K562 (cell line): ENCODE measurements around the gene MCC. TPM values are rescaled to one million over a fixed set of nuclear protein-coding genes. Genes with fewer than 3 reads are reported as not detected.

ENCODE experiments used
- ATAC-seq: fragments of 200-7000 bp; cut with Tn5 transposase; 3 replicates; pipeline ENCODE4 v1.9.1; 2020; ENCODE audit warnings: moderate library complexity
- BruUV-seq: library from RNA; stranded (reverse); fragments of 400-500 nt; replicated peaks from 2 replicates; lab custom pipeline; 2021; lab: Mats Ljungman, UMichigan
- CTCF ChIA-PET: fragments of 300-600 bp; formaldehyde crosslinking; extraction: SDS; loops from one replicate; lab custom pipeline; 2021; ENCODE audit warnings: low intra/inter-chr PET ratio; lab: Yijun Ruan, JAX
- POLR2A ChIA-PET: fragments of 300-600, 350-650 bp; sonication (Branson Sonifier 250); formaldehyde crosslinking; extraction: SDS; loops from one replicate; lab custom pipeline; 2021; ENCODE audit warnings: antibody characterized with exemption, inconsistent platforms; lab: Yijun Ruan, JAX
- DNase-seq, 4 experiments: peaks; one replicate each; pipeline versions ENCODE4 v3.0.0 to v3.0.0-alpha.2; 2011 to 2018; ENCODE audit warnings: low spot score in 3 of 4, mixed read lengths in 3 of 4; ENCODE audit errors: extremely low read depth in 1 of 4
- FAIRE-seq: peaks from 2 replicates; lab custom pipeline; 2011; peaks lifted over from hg19 to GRCh38; lab: Jason Lieb, UNC
- H2AFZ ChIP-seq: 2 replicates; pipeline ENCODE4 v1.6.0; 2011; ENCODE audit warnings: low read depth, low read length, control low read depth, inconsistent platforms
- H3K27ac ChIP-seq: fragments of 200-600 bp; 3 replicates; pipeline ENCODE4 v1.8.0; 2011; ENCODE audit warnings: low read depth, mild to moderate bottlenecking, control low read depth, inconsistent platforms, low read length, moderate library complexity, mixed read lengths; ENCODE audit errors: extremely low read depth
- H3K27me3 ChIP-seq, 2 experiments: fragments of 300-600 bp in 1 of 2; 2 replicates in 1 of 2; 3 replicates in 1 of 2; pipeline versions ENCODE4 v1.6.0 to v1.8.0; 2011; ENCODE audit warnings: inconsistent platforms in 2 of 2, low read length in 2 of 2, mild to moderate bottlenecking in 1 of 2, mixed read lengths in 1 of 2, moderate library complexity in 1 of 2; ENCODE audit not compliant: control insufficient read depth in 2 of 2, insufficient read depth in 2 of 2
- H3K36me3 ChIP-seq: fragments of 300-600 bp; 3 replicates; pipeline ENCODE4 v1.8.0; 2011; ENCODE audit warnings: mild to moderate bottlenecking, low read length, inconsistent platforms; ENCODE audit not compliant: control insufficient read depth, insufficient read depth
- H3K4me1 ChIP-seq, 2 experiments: fragments of 200-600 bp in 1 of 2; replicated peaks in 1 of 2; 2 replicates in 1 of 2; 3 replicates in 1 of 2; pipeline versions ENCODE4 v1.5.1 to v1.8.0; 2011; ENCODE audit warnings: inconsistent platforms in 2 of 2, low read length in 2 of 2, mild to moderate bottlenecking in 1 of 2, mixed read lengths in 1 of 2, moderate library complexity in 1 of 2; ENCODE audit not compliant: control insufficient read depth in 2 of 2, insufficient read depth in 2 of 2
- H3K4me2 ChIP-seq: 2 replicates; pipeline ENCODE4 v1.6.1; 2011; ENCODE audit warnings: low read length, control low read depth, inconsistent platforms, mixed read lengths; ENCODE audit not compliant: insufficient read depth
- H3K4me3 ChIP-seq: fragments of 200-600 bp; sonication (generic), shearing (Covaris generic); 2 replicates; pipeline ENCODE4 v1.5.1; 2016; ENCODE audit warnings: control low read depth, inconsistent platforms
- H3K79me2 ChIP-seq: fragments of 200-600 bp; 3 replicates; pipeline ENCODE4 v1.8.0; 2011; ENCODE audit warnings: low read length, inconsistent platforms; ENCODE audit not compliant: control insufficient read depth, insufficient read depth
- H3K9ac ChIP-seq, 2 experiments: 2 replicates each; pipeline versions ENCODE4 v1.6.0 to v1.6.1; 2011; ENCODE audit warnings: low read depth in 2 of 2, low read length in 2 of 2, control low read depth in 1 of 2, inconsistent platforms in 1 of 2, mild to moderate bottlenecking in 1 of 2, mixed read lengths in 1 of 2; ENCODE audit not compliant: insufficient read depth in 1 of 2
- H3K9me1 ChIP-seq: one replicate; pipeline ENCODE4 v1.6.0; 2011; ENCODE audit warnings: inconsistent platforms, mild to moderate bottlenecking, low read length, moderate library complexity; ENCODE audit not compliant: control insufficient read depth, insufficient read depth
- H3K9me3 ChIP-seq: replicated peaks from 2 replicates; pipeline ENCODE4 v1.5.1; 2011; ENCODE audit warnings: low read depth, low read length, inconsistent platforms; ENCODE audit not compliant: control insufficient read depth, insufficient read depth
- H4K20me1 ChIP-seq: replicated peaks from 2 replicates; pipeline ENCODE4 v1.6.1; 2011; ENCODE audit warnings: low read length, inconsistent platforms, mixed read lengths; ENCODE audit not compliant: control insufficient read depth, insufficient read depth
- ASH1L ChIP-seq: fragments of 450-650 bp; IDR thresholded peaks from 2 replicates; pipeline ENCODE4 v1.6.1; 2018; ENCODE audit warnings: borderline replicate concordance, mild to moderate bottlenecking, low read depth; ENCODE audit not compliant: partially characterized antibody
- CBX2 ChIP-seq: fragments of 200-600 bp; sonication (generic); IDR thresholded peaks from one replicate; pipeline ENCODE4 v1.6.1; 2012; ENCODE audit warnings: mild to moderate bottlenecking, low read length, inconsistent platforms; ENCODE audit not compliant: insufficient read depth, poor library complexity, severe bottlenecking
- ESRRB ChIP-seq: fragments of 250-450 bp; sonication (Bioruptor Pico); IDR thresholded peaks from 2 replicates; pipeline ENCODE4 v1.5.0; 2020; ENCODE audit warnings: mild to moderate bottlenecking, moderate library complexity, borderline replicate concordance
- JUND ChIP-seq, 2 experiments: IDR thresholded peaks; 2 replicates in 1 of 2; 3 replicates in 1 of 2; pipeline ENCODE4 v1.6.1; 2011; ENCODE audit warnings: borderline replicate concordance in 2 of 2, low read depth in 2 of 2, low read length in 2 of 2, improper control_type of control experiment in 1 of 2, missing biosample characterization in 1 of 2, missing genetic modification characterization in 1 of 2, missing genetic modification reagents in 1 of 2
- KAT7 ChIP-seq: sonication (generic); formaldehyde crosslinking; IDR thresholded peaks from 2 replicates; pipeline ENCODE4 v1.8.0; 2022; ENCODE audit warnings: missing genetic modification reagents, mild to moderate bottlenecking, borderline replicate concordance
- KDM4B ChIP-seq, 2 experiments: fragments of 450-650 bp in 1 of 2; sonication (generic) in 1 of 2; IDR thresholded peaks; 2 replicates each; pipeline ENCODE4 v1.6.1; 2016 to 2017; ENCODE audit warnings: borderline replicate concordance in 2 of 2, antibody characterized with exemption in 1 of 2, low read depth in 1 of 2, mild to moderate bottlenecking in 1 of 2
- PCBP2 ChIP-seq: fragments of 200-400 bp; formaldehyde crosslinking; IDR thresholded peaks from 2 replicates; pipeline ENCODE4 v1.6.1; 2018; ENCODE audit warnings: low read length, low read depth, mild to moderate bottlenecking, moderate library complexity; ENCODE audit not compliant: poor library complexity, severe bottlenecking
- PHF20 ChIP-seq: fragments of 450-650 bp; IDR thresholded peaks from 2 replicates; pipeline ENCODE4 v1.6.1; 2018; ENCODE audit not compliant: partially characterized antibody
- POLR2AphosphoS2 ChIP-seq: IDR thresholded peaks from 2 replicates; pipeline ENCODE4 v1.6.1; 2012; ENCODE audit warnings: low read length, improper control_type of control experiment
- POLR2AphosphoS5 ChIP-seq: IDR thresholded peaks from 2 replicates; pipeline ENCODE4 v1.6.1; 2011; ENCODE audit warnings: mild to moderate bottlenecking, low read depth, low read length, moderate library complexity; ENCODE audit not compliant: control insufficient read depth, insufficient read depth
- SIN3B ChIP-seq: fragments of 450-650 bp; IDR thresholded peaks from 2 replicates; pipeline ENCODE4 v1.6.1; 2017; ENCODE audit warnings: low read depth, mild to moderate bottlenecking, moderate library complexity
- TAF9B ChIP-seq: fragments of 450-650 bp; IDR thresholded peaks from 2 replicates; pipeline ENCODE4 v1.6.1; 2018; ENCODE audit warnings: mild to moderate bottlenecking; ENCODE audit not compliant: partially characterized antibody
- TCF7 ChIP-seq: sonication (generic); IDR thresholded peaks from 2 replicates; pipeline ENCODE4 v1.6.1; 2016; ENCODE audit warnings: antibody characterized with exemption, borderline replicate concordance
- TEAD2 ChIP-seq: fragments of 450-650 bp; IDR thresholded peaks from 2 replicates; pipeline ENCODE4 v1.6.1; 2016; ENCODE audit warnings: missing genetic modification characterization, control low read depth, missing compliant biosample characterization
- ZNF232 ChIP-seq: sonication (generic); formaldehyde crosslinking; IDR thresholded peaks from 2 replicates; pipeline ENCODE4 v1.8.0; 2022; ENCODE audit warnings: mild to moderate bottlenecking, missing genetic modification reagents
- ZNF239 ChIP-seq: fragments of 250-450 bp; sonication (Bioruptor Pico); IDR thresholded peaks from 2 replicates; pipeline ENCODE4 v1.4.0; 2020; ENCODE audit warnings: mild to moderate bottlenecking
- ZNF717 ChIP-seq: fragments of 250-450 bp; sonication (Bioruptor Pico); IDR thresholded peaks from 2 replicates; pipeline ENCODE4 v1.5.0; 2021
- WGBS: fragments of 100-300 bp; shearing (Covaris generic); methylation state at CpG from one replicate; pipeline ENCODE4 v1.1.6; 2016; ENCODE audit warnings: low coverage, mixed read lengths; ENCODE audit not compliant: insufficient coverage; ENCODE audit errors: missing lambda C conversion rate; 5-methylcytosine and 5-hydroxymethylcytosine counted together
- in situ Hi-C: fragments of 300-500 bp; cut with MboI; formaldehyde crosslinking; loops from 4 replicates; pipeline ENCODE4 v1.15.0; 2018; ENCODE audit warnings: inconsistent platforms, mixed read lengths
- intact Hi-C: fragments of 100-400 bp; cut with micrococcal nuclease; formaldehyde crosslinking; loops from 2 replicates; pipeline ENCODE4 v1.14.2; 2022
- polyA plus RNA-seq, 8 experiments: library from polyadenylated mRNA; depleted of rRNA in 4 of 8; stranded (reverse) in 5 of 8; unstranded in 3 of 8; fragments of >200 nt; fragmentation: Nextera tagmentation in 2 of 8; fragmentation: Illumina TruSeq in 1 of 8; extraction: Ambion mirVana in 2 of 8; extraction: Trizol in 1 of 8; gene quantifications; 2 replicates each; pipeline versions ENCODE4 v1.2.1 to v1.2.3, GENCODE V29; 2011 to 2014; ENCODE audit warnings: inconsistent platforms in 1 of 8, missing spikeins in 1 of 8
- total RNA-seq, 7 experiments: library from RNA; depleted of rRNA in 6 of 7; stranded (reverse); fragments of >200 nt in 6 of 7; fragmentation: Illumina TruSeq in 2 of 7; extraction: Trizol in 2 of 7; gene quantifications; 2 replicates each; pipeline versions ENCODE4 v1.2.1 to v1.2.3, GENCODE V29; 2011 to 2021; ENCODE audit warnings: low replicate concordance in 1 of 7
- TF ChIP-seq, protein P1 (sequence below): sonication (generic); formaldehyde crosslinking; IDR thresholded peaks from 2 replicates; pipeline ENCODE4 v1.8.1; 2023; ENCODE audit warnings: mild to moderate bottlenecking, missing genetic modification reagents

MCC gene
- total and polyA plus RNA-seq, 9 of the 15 experiments (the other 6 are each of a cell fraction or from before 2014, with no cell fraction given) = 0.04 to 0.24 (median 0.06) TPM; not detected in 1

DNA sequence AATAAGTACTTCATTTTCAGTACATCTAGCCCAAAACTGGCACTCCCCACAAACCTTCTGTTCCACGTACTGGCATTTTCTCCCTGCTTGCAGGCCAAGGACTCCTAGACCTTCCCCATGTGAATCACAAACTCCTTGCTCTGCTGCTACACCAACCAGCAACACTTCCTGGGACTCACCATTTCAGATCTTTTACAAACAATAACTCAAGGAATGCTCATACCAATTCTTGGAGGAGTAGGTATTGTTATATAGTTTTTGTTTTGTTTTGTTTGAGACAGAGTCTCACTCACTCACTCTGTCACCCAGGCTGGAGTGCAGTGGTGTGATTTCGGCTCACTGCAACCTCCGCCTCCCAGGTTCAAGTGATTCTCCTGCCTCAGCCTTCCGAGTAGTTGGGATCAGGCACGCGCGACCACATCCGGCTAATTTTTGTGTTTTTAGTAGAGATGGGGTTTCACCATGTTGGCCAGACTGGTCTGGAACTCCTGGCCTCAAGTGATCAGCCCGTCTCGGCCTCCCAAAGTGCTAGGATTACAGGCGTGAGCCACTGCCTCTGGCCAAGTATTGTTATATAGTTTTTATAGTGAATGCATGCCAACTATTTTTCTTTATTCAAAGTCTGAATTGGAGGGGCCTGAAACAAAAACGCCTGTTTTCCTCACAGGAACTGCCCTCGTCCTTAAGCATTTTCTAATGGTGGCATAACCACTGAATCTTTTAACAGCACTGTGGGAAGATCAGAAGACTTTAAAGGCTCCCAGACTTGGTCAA lies 264.2 kb downstream of the MCC start (continued):
- TF ChIP-seq ZNF232 (CRISPR knock-in tag) = no peak
- TF ChIP-seq, all 486 proteins: peak for 0

DNA sequence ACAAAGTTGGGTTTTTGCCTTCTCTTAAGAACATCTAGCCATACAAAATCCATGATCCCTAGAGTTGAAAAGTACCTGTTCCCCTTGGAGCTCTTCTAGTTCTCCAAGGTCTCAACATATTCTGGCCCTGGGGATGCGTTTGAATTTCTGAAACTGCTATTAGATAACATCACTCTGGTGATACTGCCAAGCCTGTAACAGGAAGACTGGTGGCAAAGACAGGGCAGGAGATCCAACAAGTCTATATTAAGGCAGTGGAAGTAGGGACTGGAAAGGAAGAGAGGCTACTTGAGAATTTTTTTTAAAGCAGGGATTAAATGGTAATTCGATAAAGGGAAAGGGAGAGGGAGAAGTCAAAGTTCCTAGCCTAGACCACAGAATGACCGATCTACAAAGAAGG lies 264.9 kb downstream of the MCC start:
- no peaks in the 10 kb centered on the region for H3K36me3 ChIP-seq
- no peaks in the 10 kb centered on the region for H4K20me1 ChIP-seq
- H3K4me1 ChIP-seq = no peaks in the 10 kb centered on the region
- DNase-seq (no peak), ATAC-seq (no peak)
- no TSS peak for BruUV-seq
- H3K27me3 ChIP-seq = peaks cover 7 to 11% of the 10 kb centered on the region in 2 experiments
- no peak overlapping the region for H3K4me2 ChIP-seq
- WGBS = 0% methylated on average over 2 of the region's 3 CpGs
- CTCF ChIA-PET = no interaction called here
- no peak overlapping the region for H3K27ac ChIP-seq
- in situ Hi-C loops = no loop called here
- TF ChIP-seq POLR2AphosphoS2 (no peak), ZNF717 (CRISPR knock-in tag) (no peak), KDM4B (IDR thresholded peaks at IDR 0.05; ENCODE audit: borderline replicate concordance in 2 of 2, low read depth in 1 of 2) (no peak), ESRRB (CRISPR knock-in tag) (no peak), TEAD2 (no peak), CBX2 (no peak), ZNF239 (CRISPR knock-in tag) (no peak), ASH1L (no peak), TAF9B (no peak), SIN3B (no peak), PHF20 (no peak), POLR2AphosphoS5 (no peak), TCF7 (no peak), JUND (IDR thresholded peaks at IDR 0.05; ENCODE audit: borderline replicate concordance, low read depth, low read length) (no peak), JUND (tag; IDR thresholded peaks at IDR 0.05; ENCODE audit: borderline replicate concordance, low read depth, low read length) (no peak), PCBP2 (no peak), KAT7 (no peak)
- TF ChIP-seq, protein P1, sequence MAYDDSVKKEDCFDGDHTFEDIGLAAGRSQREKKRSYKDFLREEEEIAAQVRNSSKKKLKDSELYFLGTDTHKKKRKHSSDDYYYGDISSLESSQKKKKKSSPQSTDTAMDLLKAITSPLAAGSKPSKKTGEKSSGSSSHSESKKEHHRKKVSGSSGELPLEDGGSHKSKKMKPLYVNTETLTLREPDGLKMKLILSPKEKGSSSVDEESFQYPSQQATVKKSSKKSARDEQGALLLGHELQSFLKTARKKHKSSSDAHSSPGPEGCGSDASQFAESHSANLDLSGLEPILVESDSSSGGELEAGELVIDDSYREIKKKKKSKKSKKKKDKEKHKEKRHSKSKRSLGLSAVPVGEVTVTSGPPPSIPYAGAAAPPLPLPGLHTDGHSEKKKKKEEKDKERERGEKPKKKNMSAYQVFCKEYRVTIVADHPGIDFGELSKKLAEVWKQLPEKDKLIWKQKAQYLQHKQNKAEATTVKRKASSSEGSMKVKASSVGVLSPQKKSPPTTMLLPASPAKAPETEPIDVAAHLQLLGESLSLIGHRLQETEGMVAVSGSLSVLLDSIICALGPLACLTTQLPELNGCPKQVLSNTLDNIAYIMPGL (CRISPR knock-in tag) = no peak
- TF ChIP-seq, all 486 proteins: peak for 0
- intact Hi-C loops = no loop called here
- no peaks in the 10 kb centered on the region for H3K79me2 ChIP-seq
- H3K4me3 ChIP-seq = no peak overlapping the region
- no peak overlapping the region for H2AFZ ChIP-seq
- H3K9ac ChIP-seq = no peak overlapping the region
- POLR2A ChIA-PET = no interaction called here
- no peak for FAIRE-seq
- no peaks in the 10 kb centered on the region for H3K9me1 ChIP-seq
- no peaks in the 10 kb centered on the region for H3K9me3 ChIP-seq
